PC-9 (cell line): ENCODE measurements around the gene TUBA8. TPM values are rescaled to one million over a fixed set of nuclear protein-coding genes. Genes with fewer than 3 reads are reported as not detected.

Experiments used
- BruUV-seq: library from RNA; stranded (reverse); fragments of 400-500 nt; replicated peaks from 2 replicates; lab custom pipeline; 2021; lab: Mats Ljungman, UMichigan
- CTCF ChIA-PET: fragments of 300-600 bp; sonication (Branson Sonifier 250); formaldehyde crosslinking; loops from one replicate; lab custom pipeline; 2022; ENCODE audit warnings: antibody characterized with exemption; lab: Charles Lee
- POLR2A ChIA-PET: fragments of 300-600 bp; sonication (Branson Sonifier 250); formaldehyde crosslinking; loops from one replicate; lab custom pipeline; 2022; ENCODE audit warnings: antibody characterized with exemption; ENCODE audit not compliant: unreplicated experiment; lab: Charles Lee
- DNase-seq, 2 experiments: peaks; one replicate each; pipeline versions ENCODE4 v3.0.0 to v3.0.0-alpha.2; 2015 to 2022; ENCODE audit warnings: mixed read lengths in 1 of 2
- H2AFZ ChIP-seq: fragments of 200-600 bp; sonication (generic); 2 replicates; pipeline ENCODE4 v1.8.1; 2017; ENCODE audit warnings: antibody characterized with exemption
- H3F3A ChIP-seq: fragments of 200-600 bp; sonication (generic); 2 replicates; pipeline ENCODE4 v1.8.1; 2017; ENCODE audit warnings: antibody characterized with exemption, mild to moderate bottlenecking, low read depth; ENCODE audit not compliant: insufficient read depth
- H3K27ac ChIP-seq: fragments of 200-600 bp; sonication (generic); 2 replicates; pipeline ENCODE4 v1.6.1; 2016; ENCODE audit warnings: mixed run types
- H3K27me3 ChIP-seq: fragments of 200-600 bp; sonication (generic); 2 replicates; pipeline ENCODE4 v1.6.1; 2016; ENCODE audit warnings: low read depth, mixed run types; ENCODE audit not compliant: insufficient read depth
- H3K36me3 ChIP-seq: fragments of 200-600 bp; sonication (generic); 2 replicates; pipeline ENCODE4 v1.6.1; 2016; ENCODE audit warnings: low read depth, mixed run types
- H3K4me1 ChIP-seq: fragments of 200-600 bp; sonication (generic); replicated peaks from 2 replicates; pipeline ENCODE4 v1.6.1; 2016; ENCODE audit warnings: mixed run types; ENCODE audit not compliant: insufficient read depth
- H3K4me2 ChIP-seq: fragments of 200-600 bp; sonication (generic); 2 replicates; pipeline ENCODE4 v1.6.1; 2017; ENCODE audit warnings: mixed run types
- H3K4me3 ChIP-seq: fragments of 200-600 bp; sonication (generic); 2 replicates; pipeline ENCODE4 v1.6.1; 2016; ENCODE audit warnings: mixed run types
- H3K79me2 ChIP-seq: fragments of 200-600 bp; sonication (generic); 2 replicates; pipeline ENCODE4 v1.6.1; 2017; ENCODE audit warnings: low read depth, mixed run types
- H3K9me2 ChIP-seq: fragments of 200-600 bp; sonication (generic); 2 replicates; pipeline ENCODE4 v1.8.1; 2017; ENCODE audit warnings: mild to moderate bottlenecking; ENCODE audit not compliant: insufficient read depth
- H3K9me3 ChIP-seq: fragments of 200-600 bp; sonication (generic); 2 replicates; pipeline ENCODE4 v1.8.1; 2016; ENCODE audit warnings: low read depth; ENCODE audit not compliant: insufficient read depth
- H4K20me1 ChIP-seq: fragments of 200-600 bp; sonication (generic); 2 replicates; pipeline ENCODE4 v1.8.1; 2017; ENCODE audit not compliant: insufficient read depth
- EZH2 ChIP-seq: fragments of 200-600 bp; sonication (generic); IDR thresholded peaks from 2 replicates; pipeline ENCODE4 v1.8.0; 2017; ENCODE audit warnings: antibody characterized with exemption, low read depth
- intact Hi-C: fragments of 100-400 bp; cut with micrococcal nuclease; formaldehyde crosslinking; loops from one replicate; pipeline ENCODE4 v1.10.0; 2022; ENCODE audit not compliant: unreplicated experiment
- total RNA-seq: library from RNA; stranded (reverse); gene quantifications from 2 replicates; pipeline ENCODE4 v1.2.3, GENCODE V29; 2021
- TF ChIP-seq, protein P1 (sequence below): fragments of 200-600 bp; sonication (generic); conservative IDR thresholded peaks from 2 replicates; pipeline ENCODE4 v1.6.1; 2017; ENCODE audit warnings: mixed run types, antibody characterized with exemption, mild to moderate bottlenecking, moderate library complexity

TUBA8 gene
- total RNA-seq, 1 experiment from 2014 or later = 0.72 TPM

DNA sequence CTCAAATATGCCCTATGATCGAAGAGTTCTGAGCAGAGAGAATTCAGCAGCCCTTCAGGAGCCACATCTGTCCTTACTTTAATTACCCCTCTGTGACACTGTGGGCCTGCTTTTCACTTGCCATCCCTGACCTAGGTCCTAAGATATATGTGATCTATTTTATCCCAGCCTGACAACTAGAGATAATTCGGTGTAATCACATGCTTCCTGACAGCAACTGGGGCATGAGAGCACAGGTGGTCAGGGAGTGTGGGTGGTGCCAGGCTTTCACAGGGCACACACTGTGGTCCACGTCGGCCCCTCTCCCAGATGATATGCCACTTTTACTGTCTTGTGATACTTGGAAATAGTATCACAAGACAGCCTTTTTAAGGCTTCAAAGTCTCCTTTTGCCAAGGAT, 3.9 kb downstream of the TUBA8 start:
- TF ChIP-seq EZH2 = no peak
- TF ChIP-seq, protein P1, sequence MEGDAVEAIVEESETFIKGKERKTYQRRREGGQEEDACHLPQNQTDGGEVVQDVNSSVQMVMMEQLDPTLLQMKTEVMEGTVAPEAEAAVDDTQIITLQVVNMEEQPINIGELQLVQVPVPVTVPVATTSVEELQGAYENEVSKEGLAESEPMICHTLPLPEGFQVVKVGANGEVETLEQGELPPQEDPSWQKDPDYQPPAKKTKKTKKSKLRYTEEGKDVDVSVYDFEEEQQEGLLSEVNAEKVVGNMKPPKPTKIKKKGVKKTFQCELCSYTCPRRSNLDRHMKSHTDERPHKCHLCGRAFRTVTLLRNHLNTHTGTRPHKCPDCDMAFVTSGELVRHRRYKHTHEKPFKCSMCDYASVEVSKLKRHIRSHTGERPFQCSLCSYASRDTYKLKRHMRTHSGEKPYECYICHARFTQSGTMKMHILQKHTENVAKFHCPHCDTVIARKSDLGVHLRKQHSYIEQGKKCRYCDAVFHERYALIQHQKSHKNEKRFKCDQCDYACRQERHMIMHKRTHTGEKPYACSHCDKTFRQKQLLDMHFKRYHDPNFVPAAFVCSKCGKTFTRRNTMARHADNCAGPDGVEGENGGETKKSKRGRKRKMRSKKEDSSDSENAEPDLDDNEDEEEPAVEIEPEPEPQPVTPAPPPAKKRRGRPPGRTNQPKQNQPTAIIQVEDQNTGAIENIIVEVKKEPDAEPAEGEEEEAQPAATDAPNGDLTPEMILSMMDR = no peak
- Histone ChIP-seq H3K27me3 (no peaks in the 10 kb centered on the region), H3K4me2 (no peak overlapping the region), H2AFZ (no peak overlapping the region), H4K20me1 (no peaks in the 10 kb centered on the region), H3K36me3 (no peaks in the 10 kb centered on the region), H3K27ac (no peak overlapping the region), H3K4me1 (no peaks in the 10 kb centered on the region), H3K9me3 (no peaks in the 10 kb centered on the region), H3F3A (no peaks in the 10 kb centered on the region), H3K4me3 (no peak overlapping the region), H3K79me2 (no peaks in the 10 kb centered on the region), H3K9me2 (no peaks in the 10 kb centered on the region)
- CTCF ChIA-PET = no interaction called here
- intact Hi-C loops = no loop called here
- no peak for DNase-seq
- BruUV-seq = no TSS peak
- POLR2A ChIA-PET = no interaction called here

DNA sequence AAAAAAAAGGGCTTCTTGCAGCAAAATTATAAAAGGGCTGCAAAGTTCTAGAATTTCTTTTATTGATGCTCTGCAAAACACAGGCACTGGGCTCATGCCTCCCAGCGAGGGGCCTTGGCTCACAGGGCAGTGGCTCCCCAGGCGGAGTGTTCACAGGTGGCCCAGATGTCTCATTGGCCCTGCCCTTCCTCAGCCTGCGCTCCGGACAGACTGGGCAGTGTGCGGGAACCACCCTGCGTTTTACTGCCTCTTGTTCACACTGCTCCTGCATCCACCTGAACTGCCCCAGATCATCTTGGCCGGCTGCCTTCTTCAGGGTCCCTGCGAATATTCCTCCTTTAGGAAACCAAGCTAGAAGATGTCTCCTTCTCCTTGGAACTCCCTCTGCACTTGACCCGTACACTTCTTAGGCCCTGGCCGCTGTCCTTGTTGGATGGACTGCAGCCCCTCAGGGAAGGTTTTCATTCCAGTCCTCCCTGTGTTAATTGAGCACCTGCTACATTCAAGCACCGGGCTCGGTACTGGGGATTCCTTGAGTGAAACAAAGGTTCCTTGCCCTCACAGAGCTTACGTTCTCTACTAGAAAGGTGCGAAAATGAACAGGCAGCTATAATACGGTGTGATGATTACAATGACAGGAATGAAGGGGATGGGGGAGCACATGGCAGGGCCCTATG, 4.5 kb downstream of the TUBA8 start:
- H3K27ac ChIP-seq = no peak overlapping the region
- H2AFZ ChIP-seq = no peak overlapping the region
- H3K9me2 ChIP-seq = no peaks in the 10 kb centered on the region
- H3K4me3 ChIP-seq = no peak overlapping the region
- no peaks in the 10 kb centered on the region for H3K4me1 ChIP-seq
- intact Hi-C loops = no loop called here
- no peaks in the 10 kb centered on the region for H3K79me2 ChIP-seq
- ChIA-PET CTCF (interaction anchor here (0.6 kb wide), 1 partner anchor 330 kb away, joined by 3 read pairs; no protein-coding TSS in a partner anchor), POLR2A (interaction anchor here (0.7 kb wide), 1 partner anchor 269 kb away, joined by 3 read pairs; no protein-coding TSS in a partner anchor)
- no peaks in the 10 kb centered on the region for H3F3A ChIP-seq
- DNase-seq = no peak
- no peaks in the 10 kb centered on the region for H3K36me3 ChIP-seq
- no peak overlapping the region for H3K4me2 ChIP-seq
- no peaks in the 10 kb centered on the region for H3K27me3 ChIP-seq
- TF ChIP-seq, protein P1 = no peak
- TF ChIP-seq EZH2 = no peak
- no TSS peak for BruUV-seq
- no peaks in the 10 kb centered on the region for H3K9me3 ChIP-seq
- no peaks in the 10 kb centered on the region for H4K20me1 ChIP-seq

DNA sequence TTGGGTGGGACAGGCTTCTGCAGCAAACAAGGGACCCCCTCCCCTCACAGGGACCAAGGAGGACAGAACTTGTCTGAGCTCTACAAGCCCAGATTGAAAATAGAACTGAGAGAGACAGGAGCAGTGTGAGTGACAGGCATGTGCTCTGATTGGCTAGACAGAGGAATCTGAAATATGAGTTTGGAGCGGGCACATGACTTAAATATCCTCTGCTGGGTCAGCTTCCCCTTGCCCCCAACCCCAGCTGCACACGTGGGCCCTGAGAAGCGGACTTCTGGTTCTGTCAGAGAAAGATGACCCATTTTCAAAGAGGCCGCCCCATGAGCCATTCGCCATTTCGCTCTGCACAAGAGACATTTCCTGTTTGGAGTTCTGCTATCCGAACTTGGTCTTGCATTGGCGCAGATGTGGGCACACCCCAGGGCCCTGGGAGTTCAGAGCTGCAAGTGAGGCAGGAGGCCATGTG, 5.3 kb downstream of the TUBA8 start:
- Histone ChIP-seq H3K4me3 (no peak overlapping the region), H3K4me1 (no peaks in the 10 kb centered on the region), H2AFZ (no peak overlapping the region), H3K4me2 (no peak overlapping the region), H3F3A (no peaks in the 10 kb centered on the region), H3K9me3 (no peaks in the 10 kb centered on the region), H3K27me3 (no peaks in the 10 kb centered on the region), H3K27ac (no peak overlapping the region), H4K20me1 (no peaks in the 10 kb centered on the region), H3K36me3 (no peaks in the 10 kb centered on the region), H3K9me2 (no peaks in the 10 kb centered on the region), H3K79me2 (no peaks in the 10 kb centered on the region)
- ChIA-PET POLR2A (no interaction called here), CTCF (no interaction called here)
- DNase-seq = no peak
- BruUV-seq = no TSS peak
- no peak for TF ChIP-seq EZH2
- TF ChIP-seq, protein P1 = no peak
- intact Hi-C loops = no loop called here
